ENCODE data around the gene FMN1.

Gene FMN1

DNA sequence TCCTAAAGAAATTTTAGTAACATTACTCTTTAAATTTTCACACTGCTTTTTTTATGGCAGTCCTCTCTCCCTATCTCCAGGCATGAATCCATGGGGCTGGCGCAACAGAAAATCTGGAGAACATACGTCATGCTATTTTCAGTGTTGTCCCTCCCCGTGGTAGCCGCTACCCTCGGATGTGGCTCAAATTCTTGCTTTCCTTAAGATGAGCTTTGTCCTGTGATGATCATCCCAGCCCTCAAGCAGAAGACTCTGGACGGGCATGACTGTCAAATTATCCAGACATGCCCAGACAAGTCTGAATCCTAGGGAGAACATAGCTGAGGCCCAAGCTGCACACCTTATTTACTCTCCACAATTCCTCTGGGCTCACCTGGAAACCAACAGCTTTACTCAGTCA, 49.1 kb downstream of the FMN1 start:
- in situ Hi-C loops (cut with HindIII; ENCODE audit: low sequenced_read_pairs) = loop anchor here (25.0 kb wide), 1 partner anchor 308 kb away; no protein-coding TSS in a partner anchor
- TF ChIP-seq, protein P1, sequence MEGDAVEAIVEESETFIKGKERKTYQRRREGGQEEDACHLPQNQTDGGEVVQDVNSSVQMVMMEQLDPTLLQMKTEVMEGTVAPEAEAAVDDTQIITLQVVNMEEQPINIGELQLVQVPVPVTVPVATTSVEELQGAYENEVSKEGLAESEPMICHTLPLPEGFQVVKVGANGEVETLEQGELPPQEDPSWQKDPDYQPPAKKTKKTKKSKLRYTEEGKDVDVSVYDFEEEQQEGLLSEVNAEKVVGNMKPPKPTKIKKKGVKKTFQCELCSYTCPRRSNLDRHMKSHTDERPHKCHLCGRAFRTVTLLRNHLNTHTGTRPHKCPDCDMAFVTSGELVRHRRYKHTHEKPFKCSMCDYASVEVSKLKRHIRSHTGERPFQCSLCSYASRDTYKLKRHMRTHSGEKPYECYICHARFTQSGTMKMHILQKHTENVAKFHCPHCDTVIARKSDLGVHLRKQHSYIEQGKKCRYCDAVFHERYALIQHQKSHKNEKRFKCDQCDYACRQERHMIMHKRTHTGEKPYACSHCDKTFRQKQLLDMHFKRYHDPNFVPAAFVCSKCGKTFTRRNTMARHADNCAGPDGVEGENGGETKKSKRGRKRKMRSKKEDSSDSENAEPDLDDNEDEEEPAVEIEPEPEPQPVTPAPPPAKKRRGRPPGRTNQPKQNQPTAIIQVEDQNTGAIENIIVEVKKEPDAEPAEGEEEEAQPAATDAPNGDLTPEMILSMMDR (IDR thresholded peaks at IDR 0.05; ENCODE audit: low read depth, low read length, missing control alignments) = no peak
- DNase-seq (ENCODE audit: low read depth) = no peak
- no peak overlapping the region for H3K4me3 ChIP-seq (ENCODE audit: low read depth, low read length)

DNA sequence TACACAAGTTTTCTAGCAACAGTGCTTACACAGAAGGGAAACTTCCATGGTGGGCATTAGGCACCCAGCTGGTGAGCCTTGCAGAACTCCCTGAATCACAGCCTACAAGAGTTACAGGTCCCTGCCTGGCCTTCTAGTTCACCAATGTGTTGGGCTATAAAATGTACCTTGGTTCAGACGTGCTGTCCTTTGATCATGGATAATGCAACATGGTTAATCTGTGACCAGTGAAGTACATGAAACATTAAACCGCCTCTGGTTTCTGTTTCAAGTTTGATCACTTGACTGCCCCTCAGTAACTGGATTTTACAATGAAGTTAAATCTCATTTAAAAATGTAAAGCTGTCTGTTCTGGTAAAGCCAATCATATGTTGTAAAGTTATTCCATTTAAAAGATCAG, 51.8 kb downstream of the FMN1 start:
- in situ Hi-C loops (cut with HindIII; ENCODE audit: low sequenced_read_pairs) = loop anchor here (25.0 kb wide), 1 partner anchor 305 kb away; no protein-coding TSS in a partner anchor
- TF ChIP-seq, protein P1 (IDR thresholded peaks at IDR 0.05; ENCODE audit: low read depth, low read length, missing control alignments) = no peak
- DNase-seq (ENCODE audit: low read depth) = no peak
- no peak overlapping the region for H3K4me3 ChIP-seq (ENCODE audit: low read depth, low read length)

GRCh38 chr15:33138000-33138399, 56.5 kb downstream of the FMN1 start:
- H3K4me3 ChIP-seq (ENCODE audit: low read depth, low read length) = no peak overlapping the region
- TF ChIP-seq, protein P1 (IDR thresholded peaks at IDR 0.05; ENCODE audit: low read depth, low read length, missing control alignments) = no peak
- DNase-seq (ENCODE audit: low read depth) = no peak
- in situ Hi-C loops (cut with HindIII; ENCODE audit: low sequenced_read_pairs) = loop anchor here (25.0 kb wide), 1 partner anchor 301 kb away; no protein-coding TSS in a partner anchor

GRCh38 chr15:33137101-33137500, 57.4 kb downstream of the FMN1 start:
- no peak overlapping the region for H3K4me3 ChIP-seq (ENCODE audit: low read depth, low read length)
- in situ Hi-C loops (cut with HindIII; ENCODE audit: low sequenced_read_pairs) = loop anchor here (25.0 kb wide), 1 partner anchor 300 kb away; no protein-coding TSS in a partner anchor
- TF ChIP-seq, protein P1 (IDR thresholded peaks at IDR 0.05; ENCODE audit: low read depth, low read length, missing control alignments) = no peak
- no peak for DNase-seq (ENCODE audit: low read depth)

DNA sequence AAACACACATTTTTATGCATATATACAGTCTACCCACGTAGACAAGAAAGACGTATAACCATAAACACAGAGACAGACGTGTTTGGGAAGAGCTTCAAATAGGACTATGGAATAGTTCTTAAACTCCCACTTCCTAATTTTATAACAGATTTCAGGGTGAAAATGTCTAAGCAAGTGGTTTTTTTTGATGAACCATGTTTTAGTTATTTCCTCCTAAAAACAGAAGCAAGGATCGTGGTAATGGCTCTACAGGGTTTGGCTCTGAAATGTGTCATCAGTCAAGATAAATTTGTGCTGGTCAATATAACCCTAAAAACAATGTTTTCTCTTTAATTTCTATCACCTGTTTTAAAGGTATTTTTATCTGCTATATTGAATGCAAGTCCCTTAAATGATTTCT, 58.2 kb downstream of the FMN1 start:
- in situ Hi-C loops (cut with HindIII; ENCODE audit: low sequenced_read_pairs) = loop anchor here (25.0 kb wide), 1 partner anchor 299 kb away; no protein-coding TSS in a partner anchor
- no peak overlapping the region for H3K4me3 ChIP-seq (ENCODE audit: low read depth, low read length)
- DNase-seq (ENCODE audit: low read depth) = no peak
- TF ChIP-seq, protein P1 (IDR thresholded peaks at IDR 0.05; ENCODE audit: low read depth, low read length, missing control alignments) = no peak

DNA sequence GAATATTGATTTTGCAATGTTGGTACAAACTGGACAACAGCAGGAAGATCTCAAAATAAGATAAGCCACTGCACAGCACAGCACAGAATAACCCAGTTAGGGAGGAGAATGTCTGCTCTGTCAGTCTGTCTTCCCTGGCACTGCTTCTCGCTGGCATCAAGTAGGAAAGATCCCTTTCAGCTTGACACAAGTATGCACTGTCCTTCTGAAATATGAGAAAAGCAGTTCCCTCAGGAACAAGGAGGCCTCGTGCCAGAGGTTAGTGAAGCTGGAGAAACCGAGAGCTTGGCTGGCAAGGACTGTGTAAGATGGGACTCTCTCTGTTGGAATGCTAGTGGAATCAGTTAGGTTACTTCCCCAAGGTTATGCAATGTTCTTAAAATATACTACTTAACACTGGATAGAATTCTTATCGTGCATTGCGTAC, 59.1 kb downstream of the FMN1 start:
- in situ Hi-C loops (cut with HindIII; ENCODE audit: low sequenced_read_pairs) = loop anchor here (25.0 kb wide), 1 partner anchor 298 kb away; no protein-coding TSS in a partner anchor
- no peak overlapping the region for H3K4me3 ChIP-seq (ENCODE audit: low read depth, low read length)
- no peak for DNase-seq (ENCODE audit: low read depth)
- TF ChIP-seq, protein P1 (IDR thresholded peaks at IDR 0.05; ENCODE audit: low read depth, low read length, missing control alignments) = no peak

All from astrocyte of the cerebellum (primary cell).